HG03439 (cell line): ENCODE data around the gene BEST3.
"Not testable (repeated sequence)": the region's sequence is repeated elsewhere in the genome, so short reads cannot be mapped to it uniquely, and the experiment has no call there.

ENCODE experiments used
- ATAC-seq: cut with Tn5 transposase; IDR thresholded peaks from one replicate; pipeline ENCODE4 v1.9.1; 2021; ENCODE audit warnings: mild to moderate bottlenecking, moderate library complexity; ENCODE audit not compliant: unreplicated experiment

BEST3 gene

DNA sequence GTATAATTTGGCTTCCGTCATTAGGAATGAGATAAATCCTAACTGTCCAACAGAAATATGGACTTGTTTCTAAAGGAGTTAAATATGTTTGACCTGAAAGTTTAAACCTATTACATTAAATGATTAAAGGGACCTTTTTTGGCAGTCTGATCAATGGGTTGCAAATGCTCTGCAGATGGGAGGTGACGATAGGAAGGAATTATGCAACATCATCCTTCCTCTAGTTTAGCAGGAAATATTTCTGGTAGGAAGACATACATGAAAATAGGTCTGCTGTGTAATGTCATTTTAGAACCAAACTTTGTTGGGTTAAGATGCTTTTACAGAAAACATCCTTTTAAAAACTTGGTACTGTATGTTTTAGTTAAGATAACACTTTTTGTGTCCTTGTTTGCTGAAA lies 91.0 kb downstream of the BEST3 start:
- no peak for ATAC-seq

GRCh38 chr12:69604275-69604674 lies 94.8 kb downstream of the BEST3 start:
- not testable (repeated sequence) for ATAC-seq
